ENCODE data around the gene PCNX2. TPM values are rescaled to one million over a fixed set of nuclear protein-coding genes. Genes with fewer than 3 reads are reported as not detected.

PCNX2 gene
- total RNA-seq, 1 experiment from 2014 or later = 15.3 TPM

DNA sequence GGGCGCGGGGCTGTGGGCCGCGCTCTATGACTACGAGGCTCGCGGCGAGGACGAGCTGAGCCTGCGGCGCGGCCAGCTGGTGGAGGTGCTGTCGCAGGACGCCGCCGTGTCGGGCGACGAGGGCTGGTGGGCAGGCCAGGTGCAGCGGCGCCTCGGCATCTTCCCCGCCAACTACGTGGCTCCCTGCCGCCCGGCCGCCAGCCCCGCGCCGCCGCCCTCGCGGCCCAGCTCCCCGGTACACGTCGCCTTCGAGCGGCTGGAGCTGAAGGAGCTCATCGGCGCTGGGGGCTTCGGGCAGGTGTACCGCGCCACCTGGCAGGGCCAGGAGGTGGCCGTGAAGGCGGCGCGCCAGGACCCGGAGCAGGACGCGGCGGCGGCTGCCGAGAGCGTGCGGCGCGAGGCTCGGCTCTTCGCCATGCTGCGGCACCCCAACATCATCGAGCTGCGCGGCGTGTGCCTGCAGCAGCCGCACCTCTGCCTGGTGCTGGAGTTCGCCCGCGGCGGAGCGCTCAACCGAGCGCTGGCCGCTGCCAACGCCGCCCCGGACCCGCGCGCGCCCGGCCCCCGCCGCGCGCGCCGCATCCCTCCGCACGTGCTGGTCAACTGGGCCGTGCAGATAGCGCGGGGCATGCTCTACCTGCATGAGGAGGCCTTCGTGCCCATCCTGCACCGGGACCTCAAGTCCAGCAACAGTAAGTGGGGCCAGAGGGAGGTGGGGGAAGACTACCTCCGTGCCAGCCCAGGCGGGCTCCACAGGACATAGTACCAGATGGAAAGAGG is 32.8 kb upstream of the PCNX2 start:
- H3K9ac ChIP-seq (ENCODE audit: low read length) = peak overlapping the region; percentile 82

DNA sequence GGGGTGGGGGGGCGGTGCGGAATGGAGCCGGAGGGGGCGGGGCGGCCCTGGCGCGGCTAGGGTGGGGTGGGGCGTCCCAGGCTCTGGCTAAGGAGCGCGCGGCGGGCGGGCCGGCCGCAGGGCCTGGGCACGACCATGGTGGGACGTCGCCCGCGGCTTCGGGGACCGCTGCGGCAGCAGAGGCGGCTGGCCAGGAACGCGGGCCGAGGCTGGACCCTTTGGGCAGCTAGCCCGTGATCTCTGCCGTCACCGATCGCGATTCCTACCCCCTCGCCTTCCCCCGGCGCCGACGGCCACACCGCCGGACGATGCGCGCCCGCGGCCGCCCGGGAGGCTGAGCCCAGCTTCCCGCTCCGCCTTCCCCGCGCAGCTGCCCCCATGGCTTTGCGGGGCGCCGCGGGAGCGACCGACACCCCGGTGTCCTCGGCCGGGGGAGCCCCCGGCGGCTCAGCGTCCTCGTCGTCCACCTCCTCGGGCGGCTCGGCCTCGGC is 32.2 kb upstream of the PCNX2 start, which contains the start of gene MAP3K21:
Gene MAP3K21 (plus strand): TSS at position 74 of the 491 bp plus-strand sequence. CDS start 305 bp downstream, at position 379.
- ChIA-PET CTCF (no interaction called here), POLR2A (interaction anchor here (1.1 kb wide), 1 partner anchor 15 kb away, joined by 3 read pairs; no protein-coding TSS in a partner anchor), RAD21 (ENCODE audit: low non-redundant PET in 1 of 2, low total read pairs in 2 of 2, uncharacterized antibody in 2 of 2, unreplicated experiment in 2 of 2) (no interaction called here)
- peak within 1 kb of the TSS; percentile 80 for H3K27ac ChIP-seq (ENCODE audit: low read depth, low read length)
- H3K79me2 ChIP-seq (ENCODE audit: insufficient read depth, low read length) = peaks cover 42% of the 10 kb centered on the region
- H3K4me2 ChIP-seq (ENCODE audit: low read length) = peak within 1 kb of the TSS; percentile 94
- no peaks in the 10 kb centered on the region for H3K27me3 ChIP-seq (ENCODE audit: insufficient read depth, low read length)
- no peaks in the 10 kb centered on the region for H3K9me3 ChIP-seq (ENCODE audit: control insufficient read depth in 1 of 2, insufficient read depth in 1 of 2, low read depth in 1 of 2, low read length in 2 of 2)
- H2AFZ ChIP-seq (ENCODE audit: low read depth, low read length, poor library complexity, severe bottlenecking) = peak within 1 kb of the TSS; percentile 94
- peak within 1 kb of the TSS; percentile 69 to 83 for H3K4me3 ChIP-seq (replicated peaks in 1 of 2; ENCODE audit: low read depth in 1 of 2, low read length in 2 of 2)
- no peaks in the 10 kb centered on the region for H3K36me3 ChIP-seq (ENCODE audit: control insufficient read depth in 1 of 2, insufficient read depth in 2 of 2, low read length in 2 of 2)
- BruUV-seq (replicated peaks) = no TSS peak
- no peak for DNase-seq (ENCODE audit: low read depth, low spot score)
- peaks cover 9 to 20% of the 10 kb centered on the region in 2 experiments for H3K4me1 ChIP-seq (ENCODE audit: control insufficient read depth in 1 of 2, insufficient read depth in 2 of 2, low read length in 2 of 2)
- intact Hi-C loops (cut with micrococcal nuclease) = no loop called here
- ATAC-seq = peak; percentile 61
- no peaks in the 10 kb centered on the region for H3K9me2 ChIP-seq (ENCODE audit: insufficient read depth)
- TF ChIP-seq, protein P1, sequence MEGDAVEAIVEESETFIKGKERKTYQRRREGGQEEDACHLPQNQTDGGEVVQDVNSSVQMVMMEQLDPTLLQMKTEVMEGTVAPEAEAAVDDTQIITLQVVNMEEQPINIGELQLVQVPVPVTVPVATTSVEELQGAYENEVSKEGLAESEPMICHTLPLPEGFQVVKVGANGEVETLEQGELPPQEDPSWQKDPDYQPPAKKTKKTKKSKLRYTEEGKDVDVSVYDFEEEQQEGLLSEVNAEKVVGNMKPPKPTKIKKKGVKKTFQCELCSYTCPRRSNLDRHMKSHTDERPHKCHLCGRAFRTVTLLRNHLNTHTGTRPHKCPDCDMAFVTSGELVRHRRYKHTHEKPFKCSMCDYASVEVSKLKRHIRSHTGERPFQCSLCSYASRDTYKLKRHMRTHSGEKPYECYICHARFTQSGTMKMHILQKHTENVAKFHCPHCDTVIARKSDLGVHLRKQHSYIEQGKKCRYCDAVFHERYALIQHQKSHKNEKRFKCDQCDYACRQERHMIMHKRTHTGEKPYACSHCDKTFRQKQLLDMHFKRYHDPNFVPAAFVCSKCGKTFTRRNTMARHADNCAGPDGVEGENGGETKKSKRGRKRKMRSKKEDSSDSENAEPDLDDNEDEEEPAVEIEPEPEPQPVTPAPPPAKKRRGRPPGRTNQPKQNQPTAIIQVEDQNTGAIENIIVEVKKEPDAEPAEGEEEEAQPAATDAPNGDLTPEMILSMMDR (IDR thresholded peaks at IDR 0.05 in 2 of 3, conservative IDR thresholded peaks at IDR 0.05 in 1 of 3; ENCODE audit: borderline replicate concordance in 1 of 3, insufficient read depth in 1 of 3, low read depth in 2 of 3, low read length in 2 of 3) = no peak
- peak; percentile 91 for TF ChIP-seq POLR2AphosphoS5 (IDR thresholded peaks at IDR 0.05; ENCODE audit: low read depth, low read length)
- peak; percentile 48 for TF ChIP-seq POLR2A (IDR thresholded peaks at IDR 0.05; ENCODE audit: borderline replicate concordance, extremely low read depth, insufficient read depth, insufficient read length)
- H3K9ac ChIP-seq (ENCODE audit: low read length) = peak within 1 kb of the TSS; percentile 82
- no peaks in the 10 kb centered on the region for H4K20me1 ChIP-seq (ENCODE audit: insufficient read depth)

More for the DNA sequence above, 32.8 kb upstream of the PCNX2 start:
- no peak overlapping the region for H2AFZ ChIP-seq (ENCODE audit: low read depth, low read length, poor library complexity, severe bottlenecking)
- no peaks in the 10 kb centered on the region for H3K27me3 ChIP-seq (ENCODE audit: insufficient read depth, low read length)
- BruUV-seq (replicated peaks) = no TSS peak
- DNase-seq (ENCODE audit: low read depth, low spot score) (no peak), ATAC-seq (peak; percentile 23)
- TF ChIP-seq CEBPB (IDR thresholded peaks at IDR 0.05; ENCODE audit: low read depth) (no peak), SRF (IDR thresholded peaks at IDR 0.05; ENCODE audit: low read depth) (no peak), ZFX (IDR thresholded peaks at IDR 0.05) (peak; percentile 91)
- TF ChIP-seq, protein P2, sequence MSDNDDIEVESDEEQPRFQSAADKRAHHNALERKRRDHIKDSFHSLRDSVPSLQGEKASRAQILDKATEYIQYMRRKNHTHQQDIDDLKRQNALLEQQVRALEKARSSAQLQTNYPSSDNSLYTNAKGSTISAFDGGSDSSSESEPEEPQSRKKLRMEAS (IDR thresholded peaks at IDR 0.05) = peak; percentile 78
- ChIA-PET RAD21 (ENCODE audit: low non-redundant PET in 1 of 2, low total read pairs in 2 of 2, uncharacterized antibody in 2 of 2, unreplicated experiment in 2 of 2) (no interaction called here), CTCF (no interaction called here), POLR2A (interaction anchor here (1.1 kb wide), 1 partner anchor 15 kb away, joined by 3 read pairs; no protein-coding TSS in a partner anchor)
- H3K79me2 ChIP-seq (ENCODE audit: insufficient read depth, low read length) = peaks cover 48% of the 10 kb centered on the region
- no peaks in the 10 kb centered on the region for H4K20me1 ChIP-seq (ENCODE audit: insufficient read depth)
- H3K4me1 ChIP-seq (ENCODE audit: control insufficient read depth in 1 of 2, insufficient read depth in 2 of 2, low read length in 2 of 2) = peaks cover 9 to 20% of the 10 kb centered on the region in 2 experiments
- H3K27ac ChIP-seq (ENCODE audit: low read depth, low read length) = peak overlapping the region; percentile 80
- no peaks in the 10 kb centered on the region for H3K9me3 ChIP-seq (ENCODE audit: control insufficient read depth in 1 of 2, insufficient read depth in 1 of 2, low read depth in 1 of 2, low read length in 2 of 2)
- H3K9me2 ChIP-seq (ENCODE audit: insufficient read depth) = no peaks in the 10 kb centered on the region
- no peaks in the 10 kb centered on the region for H3K36me3 ChIP-seq (ENCODE audit: control insufficient read depth in 1 of 2, insufficient read depth in 2 of 2, low read length in 2 of 2)
- intact Hi-C loops (cut with micrococcal nuclease) = no loop called here
- peak overlapping the region; percentile 69 to 83 for H3K4me3 ChIP-seq (replicated peaks in 1 of 2; ENCODE audit: low read depth in 1 of 2, low read length in 2 of 2)
- peak overlapping the region; percentile 94 for H3K4me2 ChIP-seq (ENCODE audit: low read length)

Data from HCT116 (cell line).